ENCODE results near the gene LRRC63. TPM values are rescaled to one million over a fixed set of nuclear protein-coding genes. Genes with fewer than 3 reads are reported as not detected.
A peak's percentile ranks its signal among the peaks of the same experiment; 100 is the strongest.

Gene LRRC63
- total and polyA plus RNA-seq, 9 of the 15 experiments (the other 6 are each of a cell fraction or from before 2014, with no cell fraction given), result 0.07 to 0.41 (median 0.24) TPM; not detected in 1

DNA sequence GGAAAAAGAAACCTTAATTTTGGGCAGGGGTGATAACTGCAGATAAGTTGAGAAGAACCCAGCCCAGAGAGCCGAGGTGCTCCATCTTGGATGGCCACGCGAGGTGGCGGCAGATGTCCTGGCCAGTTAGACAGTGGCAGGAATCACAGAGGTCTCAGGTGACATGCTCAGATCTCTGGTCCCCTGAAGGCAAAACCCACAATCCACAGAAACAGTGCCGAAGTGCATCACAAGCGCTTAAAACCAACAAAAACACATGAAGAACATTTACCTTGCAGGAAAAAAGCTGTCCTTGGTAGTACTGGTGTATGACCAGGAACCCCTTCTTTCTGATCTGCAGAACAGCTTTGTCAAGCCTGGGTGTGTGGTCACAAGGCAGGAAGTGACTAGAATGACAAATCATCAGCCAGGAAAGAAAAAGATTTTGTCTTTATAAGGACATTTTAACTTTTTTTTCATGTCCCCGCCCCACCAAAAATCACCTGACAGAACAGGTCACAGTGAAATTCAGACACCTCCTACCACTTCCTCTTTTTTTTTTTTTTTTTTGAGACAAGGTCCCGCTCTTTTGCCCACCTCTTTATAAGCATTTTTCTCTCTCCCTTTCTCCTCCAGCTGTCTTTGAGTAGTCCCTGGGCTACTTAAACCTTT is 29.8 kb upstream of the LRRC63 start, which contains the start of gene LCP1 (continued):
- peak in 1 of 2 experiments; percentile 57; a peak in 1 of 4 replicates for TF ChIP-seq MNT (conservative IDR thresholded peaks at IDR 0.05)
- TF ChIP-seq NFE2 (IDR thresholded peaks at IDR 0.05; ENCODE audit: low read depth), result peak; percentile 51
- peak; percentile 53 for TF ChIP-seq RNF2 (IDR thresholded peaks at IDR 0.05)
- 0 out of 4 replicates have a peak, but pooled peaks of 1 of the 2 experiments have one; percentile 44 for TF ChIP-seq HDAC1 (IDR thresholded peaks at IDR 0.05)
- peak; percentile 70 for TF ChIP-seq MYC (IDR thresholded peaks at IDR 0.05; ENCODE audit: low read depth, low read length)
- no peak for TF ChIP-seq MYC (CRISPR knock-in tag; IDR thresholded peaks at IDR 0.05; ENCODE audit: borderline replicate concordance, low read depth)
- TF ChIP-seq POLR2H (tag; IDR thresholded peaks at IDR 0.05; ENCODE audit: low read depth), result peak; percentile 96
- TF ChIP-seq ELF1 (tag; IDR thresholded peaks at IDR 0.05), result peak; percentile 64; the same call in 1 of the 2 replicates
- 0 out of 2 replicates have a peak, but pooled peaks have one; percentile 7 for TF ChIP-seq CREB1 (IDR thresholded peaks at IDR 0.05)
- TF ChIP-seq CREB1 (CRISPR knock-in tag; IDR thresholded peaks at IDR 0.05), result peak; percentile 27; the same call in 1 of the 2 replicates
- 0 out of 2 replicates have a peak, but pooled peaks have one; percentile 51 for TF ChIP-seq HDAC2 (IDR thresholded peaks at IDR 0.05)
- TF ChIP-seq SMAD4 (CRISPR knock-in tag; conservative IDR thresholded peaks at IDR 0.05), result 0 out of 2 replicates have a peak, but pooled peaks have one; percentile 29
- TF ChIP-seq MLLT1 (IDR thresholded peaks at IDR 0.05), result peak in 1 of 2 experiments; percentile 82
- TF ChIP-seq CREBBP (IDR thresholded peaks at IDR 0.05; ENCODE audit: low read depth, low read length), result no peak
- TF ChIP-seq NFIC (IDR thresholded peaks at IDR 0.05), result peak; percentile 12; the same call in 1 of the 2 replicates
- TF ChIP-seq SUPT5H (IDR thresholded peaks at IDR 0.05), result peak; percentile 79
- TF ChIP-seq POLR2B (IDR thresholded peaks at IDR 0.05; ENCODE audit: low read depth, partially characterized antibody), result peak; percentile 83
- TF ChIP-seq ATF7 (IDR thresholded peaks at IDR 0.05), result peak; percentile 52; the same call in 1 of the 2 replicates
- TF ChIP-seq ZNF584 (CRISPR knock-in tag; IDR thresholded peaks at IDR 0.05; ENCODE audit: low read depth), result 0 out of 2 replicates have a peak, but pooled peaks have one; percentile 65
- TF ChIP-seq TOE1 (IDR thresholded peaks at IDR 0.05; ENCODE audit: borderline replicate concordance), result peak; percentile 74; the same call in 1 of the 2 replicates
- no peak for TF ChIP-seq TOE1 (CRISPR knock-in tag; IDR thresholded peaks at IDR 0.05; ENCODE audit: borderline replicate concordance, low read depth)
- TF ChIP-seq NEUROD1 (IDR thresholded peaks at IDR 0.05; ENCODE audit: borderline replicate concordance, low read depth, low read length, partially characterized antibody), result peak; percentile 30
- peak; percentile 35; the same call in 1 of the 2 replicates for TF ChIP-seq TAL1 (IDR thresholded peaks at IDR 0.05)
- TF ChIP-seq ZBED1 (IDR thresholded peaks at IDR 0.05), result no peak
- no peak for TF ChIP-seq SMC3 (conservative IDR thresholded peaks at IDR 0.05; ENCODE audit: insufficient read depth, low read depth, low read length)
- TF ChIP-seq MECOM (CRISPR knock-in tag; IDR thresholded peaks at IDR 0.05), result peak; percentile 77; the same call in 1 of the 2 replicates

All from K562 (cell line).